Measurements from ENCODE around the gene CFAP53.

DNA sequence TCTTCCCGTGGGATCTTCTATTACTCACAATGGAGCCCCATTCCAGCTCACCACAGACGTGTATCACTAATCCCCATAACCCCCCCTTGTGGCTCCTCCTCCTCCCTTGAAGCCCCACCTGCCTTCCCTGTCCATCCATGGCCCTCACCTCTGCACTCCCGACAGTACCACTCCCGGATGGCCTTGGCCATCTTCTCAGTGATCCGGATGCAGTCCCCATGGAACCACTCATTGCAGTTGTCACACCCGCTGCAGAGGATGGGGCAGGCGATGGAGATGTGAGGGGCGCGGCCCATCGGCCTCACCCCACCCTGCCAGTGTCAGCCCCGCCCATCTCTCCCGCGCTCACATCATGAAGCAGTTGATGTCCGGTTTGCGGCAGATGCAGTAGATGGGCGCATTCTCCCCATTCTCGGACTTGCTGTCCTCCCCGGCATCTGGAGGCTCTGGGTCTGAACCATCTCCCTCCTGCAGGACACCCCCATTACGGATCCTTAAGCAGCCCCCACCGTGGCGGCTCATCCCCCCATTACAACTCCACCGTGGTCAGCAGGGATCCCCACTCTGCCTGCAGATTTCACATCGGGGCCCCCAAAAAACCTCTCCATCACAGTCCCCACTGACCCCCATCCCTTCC lies 20.2 kb upstream of the CFAP53 start:
- TF ChIP-seq CTCF (IDR thresholded peaks at IDR 0.05) (no peak), EP300 (IDR thresholded peaks at IDR 0.05) (no peak), POLR2A (IDR thresholded peaks at IDR 0.05) (no peak)
